Testis (tissue), 3 donors: ENCODE measurements around the gene CALML5. TPM values are rescaled to one million over a fixed set of nuclear protein-coding genes. Genes with fewer than 3 reads are reported as not detected.

Experiments used
- DNase-seq: peaks from one replicate; pipeline ENCODE4 v3.0.0-alpha.2; 2019
- H3K27ac ChIP-seq, 2 donors: fragments of 200-600 bp; sonication (generic); one replicate each; pipeline ENCODE4 v1.5.1; 2019
- H3K27me3 ChIP-seq: fragments of 200-600 bp; sonication (generic); one replicate; pipeline ENCODE4 v1.5.1; 2019
- H3K36me3 ChIP-seq: fragments of 200-600 bp; sonication (generic); one replicate; pipeline ENCODE4 v1.5.1; 2017; ENCODE audit warnings: low read depth; ENCODE audit errors: missing control alignments
- H3K4me1 ChIP-seq: fragments of 200-600 bp; sonication (generic); one replicate; pipeline ENCODE4 v1.5.1; 2019
- H3K4me3 ChIP-seq, 2 donors: fragments of 200-600 bp; sonication (generic); one replicate each; pipeline ENCODE4 v1.5.1; 2017 to 2019
- H3K9me3 ChIP-seq: fragments of 200-600 bp; sonication (generic); one replicate; pipeline ENCODE4 v1.5.1; 2017
- POLR2A ChIP-seq: fragments of 450-650 bp; IDR thresholded peaks from one replicate; pipeline ENCODE4 v1.6.1; 2017; ENCODE audit warnings: antibody characterized with exemption, mild to moderate bottlenecking, moderate library complexity
- WGBS, 2 donors: methylation state at CpG; one replicate each; pipeline ENCODE4 v1.1.5; 2018; 5-methylcytosine and 5-hydroxymethylcytosine counted together
- intact Hi-C: fragments of 100-400 bp; cut with DNase I; formaldehyde crosslinking; loops from one replicate; pipeline ENCODE4 v1.15.1; 2023; ENCODE audit warnings: low total_unique reads
- polyA plus RNA-seq: library from polyadenylated mRNA; stranded (reverse); fragments of 350-450 nt; fragmentation: Illumina TruSeq; extraction: RNeasy Lipid Tissue Mini Kit (QIAGEN cat#74804); gene quantifications from one replicate; pipeline ENCODE4 v1.2.3, GENCODE V29; 2014; ENCODE audit warnings: low read depth, low replicate concordance; ENCODE audit not compliant: insufficient read depth
- total RNA-seq, 2 donors: library from RNA; depleted of rRNA; stranded (reverse); fragments of >200 nt; gene quantifications; one replicate each; pipeline ENCODE4 v1.2.3, GENCODE V29; 2016
- TF ChIP-seq, protein P1 (sequence below), 3 experiments: fragments of 450-650 bp in 2 of 3; fragments of 200-600 bp in 1 of 3; sonication (generic) in 1 of 3; IDR thresholded peaks; one replicate each; pipeline ENCODE4 v1.5.1; 2016 to 2019; ENCODE audit warnings: antibody characterized with exemption in 3 of 3, mild to moderate bottlenecking in 2 of 3, moderate library complexity in 1 of 3

The CALML5 gene
- total and polyA plus RNA-seq, 3 donors from 2014 or later: 0.50 TPM; not detected in 2

DNA sequence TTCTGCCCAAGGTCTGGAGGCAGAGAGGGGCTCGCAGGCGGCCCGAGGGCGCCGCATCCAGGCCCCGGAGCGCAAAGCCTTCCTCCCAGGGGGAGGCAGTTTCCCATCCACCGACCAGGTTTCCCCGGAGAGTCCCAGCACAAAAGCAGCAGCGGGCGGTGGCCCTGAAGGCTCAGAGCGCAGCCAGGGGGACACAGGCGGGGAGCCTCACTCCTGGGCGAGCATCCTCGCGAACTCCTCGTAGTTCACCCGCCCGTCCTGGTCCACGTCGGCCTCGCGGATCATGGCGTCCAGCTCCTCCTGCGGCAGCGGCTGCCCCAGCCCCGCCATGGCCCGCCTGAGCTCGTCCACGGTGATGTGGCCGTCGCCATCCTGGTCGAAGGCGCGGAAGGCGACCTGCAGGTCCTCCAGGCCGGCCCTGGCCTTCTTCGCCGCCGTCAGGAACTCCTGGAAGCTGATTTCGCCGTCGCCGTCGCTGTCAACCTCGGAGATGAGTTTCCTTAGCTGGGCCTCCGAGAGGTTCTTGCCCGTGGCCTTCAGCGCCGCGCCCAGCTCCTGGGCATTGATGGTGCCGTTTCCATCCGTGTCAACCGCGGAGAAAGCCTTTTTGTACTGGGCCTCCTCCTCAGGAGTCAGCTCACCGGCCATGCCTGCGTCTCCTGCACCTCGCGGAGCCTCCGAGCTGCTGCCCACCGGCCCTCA, 428 bp downstream of the CALML5 start:
- intact Hi-C loops: no loop called here
- no peak for DNase-seq

DNA sequence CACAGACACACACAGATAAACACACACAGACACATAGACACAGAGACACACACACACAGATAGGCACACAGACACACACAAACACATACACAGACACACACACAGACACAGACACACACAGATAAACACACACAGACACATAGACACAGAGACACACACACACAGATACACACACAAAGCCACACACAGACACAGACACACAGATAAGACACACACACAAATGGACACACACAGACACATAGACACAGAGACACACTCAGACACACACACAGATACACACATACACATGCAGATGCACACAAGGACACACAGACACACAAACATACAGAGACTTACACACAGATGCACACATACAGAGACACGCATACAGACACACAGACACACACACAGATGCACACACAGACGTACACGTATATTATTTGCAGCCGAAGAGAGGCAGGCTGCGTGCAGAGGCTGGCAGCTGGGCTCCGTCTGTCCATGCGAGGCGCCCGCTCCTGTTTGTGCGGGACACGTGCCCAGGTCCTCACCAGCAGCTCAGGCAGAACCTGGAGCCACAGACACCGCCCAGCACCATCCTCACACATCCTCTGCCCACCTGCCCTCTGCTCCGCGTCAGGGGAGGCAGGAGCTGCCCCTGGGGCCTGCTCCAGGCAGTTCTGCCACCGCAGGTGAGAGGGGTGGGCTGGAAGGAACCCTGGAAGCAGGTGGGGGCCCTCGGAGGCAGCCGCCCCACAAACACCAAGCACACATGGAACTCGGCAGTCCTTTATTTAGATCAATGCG, 1.2 kb downstream of the CALML5 start:
- no peaks in the 10 kb centered on the region for H3K4me1 ChIP-seq
- H3K27me3 ChIP-seq: no peaks in the 10 kb centered on the region
- H3K27ac ChIP-seq: no peak overlapping the region
- no peaks in the 10 kb centered on the region for H3K36me3 ChIP-seq
- no peaks in the 10 kb centered on the region for H3K9me3 ChIP-seq
- WGBS, 2 donors: 68 to 80% methylated on average over 19 of the region's 19 CpGs
- TF ChIP-seq, protein P1, sequence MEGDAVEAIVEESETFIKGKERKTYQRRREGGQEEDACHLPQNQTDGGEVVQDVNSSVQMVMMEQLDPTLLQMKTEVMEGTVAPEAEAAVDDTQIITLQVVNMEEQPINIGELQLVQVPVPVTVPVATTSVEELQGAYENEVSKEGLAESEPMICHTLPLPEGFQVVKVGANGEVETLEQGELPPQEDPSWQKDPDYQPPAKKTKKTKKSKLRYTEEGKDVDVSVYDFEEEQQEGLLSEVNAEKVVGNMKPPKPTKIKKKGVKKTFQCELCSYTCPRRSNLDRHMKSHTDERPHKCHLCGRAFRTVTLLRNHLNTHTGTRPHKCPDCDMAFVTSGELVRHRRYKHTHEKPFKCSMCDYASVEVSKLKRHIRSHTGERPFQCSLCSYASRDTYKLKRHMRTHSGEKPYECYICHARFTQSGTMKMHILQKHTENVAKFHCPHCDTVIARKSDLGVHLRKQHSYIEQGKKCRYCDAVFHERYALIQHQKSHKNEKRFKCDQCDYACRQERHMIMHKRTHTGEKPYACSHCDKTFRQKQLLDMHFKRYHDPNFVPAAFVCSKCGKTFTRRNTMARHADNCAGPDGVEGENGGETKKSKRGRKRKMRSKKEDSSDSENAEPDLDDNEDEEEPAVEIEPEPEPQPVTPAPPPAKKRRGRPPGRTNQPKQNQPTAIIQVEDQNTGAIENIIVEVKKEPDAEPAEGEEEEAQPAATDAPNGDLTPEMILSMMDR (IDR thresholded peaks at IDR 0.05): no peak
- no peak for TF ChIP-seq POLR2A
- H3K4me3 ChIP-seq: peak overlapping the region in 1 of 2 donors; percentile 58
- DNase-seq: no peak
- intact Hi-C loops: no loop called here

More for the DNA sequence above, 428 bp downstream of the CALML5 start:
- no peak for TF ChIP-seq POLR2A
- TF ChIP-seq, protein P1 (IDR thresholded peaks at IDR 0.05): no peak
- Histone ChIP-seq H3K4me3 (peak overlapping the region; percentile 2 to 58), H3K27ac (no peak overlapping the region), H3K9me3 (no peaks in the 10 kb centered on the region), H3K27me3 (no peaks in the 10 kb centered on the region), H3K36me3 (no peaks in the 10 kb centered on the region), H3K4me1 (no peaks in the 10 kb centered on the region)
- 74 to 85% methylated on average over 31 to 61 of the region's 61 CpGs for WGBS, 2 donors

DNA sequence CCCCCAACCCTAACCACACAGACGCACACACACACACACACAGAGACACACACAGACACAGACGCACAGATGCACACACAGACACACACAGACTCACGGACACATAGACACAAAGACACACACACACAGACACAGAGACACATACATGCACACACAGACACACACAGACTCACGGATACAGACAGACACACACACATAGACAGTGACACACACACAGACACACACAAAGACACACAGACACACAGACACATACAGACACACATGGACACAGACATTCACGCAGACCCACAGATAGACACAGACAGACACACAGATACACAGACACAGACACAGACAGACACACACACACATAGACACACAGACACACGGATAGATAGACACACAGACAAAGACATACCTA, 2.1 kb downstream of the CALML5 start:
- WGBS, 2 donors: 76 to 90% methylated on average over 6 of the region's 6 CpGs
- H3K4me1 ChIP-seq: no peaks in the 10 kb centered on the region
- H3K36me3 ChIP-seq: no peaks in the 10 kb centered on the region
- no peaks in the 10 kb centered on the region for H3K27me3 ChIP-seq
- TF ChIP-seq, protein P1 (IDR thresholded peaks at IDR 0.05): no peak
- DNase-seq: no peak
- H3K9me3 ChIP-seq: no peaks in the 10 kb centered on the region
- H3K4me3 ChIP-seq: no peak overlapping the region
- no peak overlapping the region for H3K27ac ChIP-seq
- intact Hi-C loops: no loop called here

DNA sequence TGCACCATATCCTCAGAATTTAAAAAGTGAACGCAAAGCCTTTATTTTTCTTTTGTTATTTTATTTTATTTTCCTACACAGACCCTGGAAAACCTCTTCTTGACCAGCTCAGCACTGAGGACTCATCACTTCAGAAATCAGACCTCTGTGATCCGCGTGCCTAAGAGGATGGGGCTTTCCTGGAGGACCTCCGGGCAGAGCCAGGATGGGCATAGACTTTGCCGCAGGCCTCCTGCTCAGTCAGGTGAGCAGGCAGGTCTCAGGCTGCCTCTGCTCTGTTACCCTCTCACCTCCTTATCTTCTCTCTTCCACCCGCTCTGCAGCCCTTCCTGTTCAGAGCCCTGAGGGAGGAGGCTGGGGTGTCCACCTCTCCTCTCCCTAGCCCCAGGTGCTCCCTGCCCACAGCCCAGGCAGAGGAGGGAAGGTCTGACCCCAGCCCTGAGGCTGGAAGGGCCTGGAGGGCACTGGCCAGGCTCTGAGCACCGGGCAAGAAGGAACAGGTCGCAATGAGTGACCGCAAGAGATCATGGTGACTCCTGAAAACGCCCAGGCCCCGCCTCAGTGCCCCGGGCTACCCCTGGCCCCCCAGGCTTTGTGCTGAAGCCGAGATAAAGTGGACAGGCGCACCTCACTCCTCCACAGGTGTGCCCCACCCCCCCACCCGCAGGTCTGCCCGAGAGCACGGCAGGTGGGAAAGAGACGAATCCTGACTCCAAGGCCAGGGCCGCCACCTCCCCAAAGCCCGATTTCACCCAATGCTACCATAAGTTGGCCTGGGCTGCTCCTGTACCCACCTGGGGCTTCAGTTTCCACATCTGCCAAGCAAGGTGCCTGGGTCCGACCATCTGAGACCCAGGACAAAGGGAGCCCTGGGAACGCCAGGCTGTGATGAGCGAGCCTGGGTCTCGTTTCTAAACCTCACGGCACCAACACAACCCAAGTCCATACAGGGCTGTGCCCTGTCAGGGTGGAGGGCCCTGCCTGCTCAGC, 2.8 kb downstream of the CALML5 start:
- no peak for TF ChIP-seq POLR2A
- TF ChIP-seq, protein P1 (IDR thresholded peaks at IDR 0.05): no peak
- 87 to 89% methylated on average over 19 to 25 of the region's 25 CpGs for WGBS, 2 donors
- no peak overlapping the region for H3K4me3 ChIP-seq
- H3K36me3 ChIP-seq: no peaks in the 10 kb centered on the region
- H3K9me3 ChIP-seq: no peaks in the 10 kb centered on the region
- H3K27me3 ChIP-seq: no peaks in the 10 kb centered on the region
- H3K4me1 ChIP-seq: no peaks in the 10 kb centered on the region
- intact Hi-C loops: no loop called here
- H3K27ac ChIP-seq: no peak overlapping the region
- DNase-seq: no peak
